ENCODE results near the gene ARHGEF25. TPM values are rescaled to one million over a fixed set of nuclear protein-coding genes. Genes with fewer than 3 reads are reported as not detected.

Gene ARHGEF25
- total RNA-seq, 1 experiment from 2014 or later: 20.9 TPM

DNA sequence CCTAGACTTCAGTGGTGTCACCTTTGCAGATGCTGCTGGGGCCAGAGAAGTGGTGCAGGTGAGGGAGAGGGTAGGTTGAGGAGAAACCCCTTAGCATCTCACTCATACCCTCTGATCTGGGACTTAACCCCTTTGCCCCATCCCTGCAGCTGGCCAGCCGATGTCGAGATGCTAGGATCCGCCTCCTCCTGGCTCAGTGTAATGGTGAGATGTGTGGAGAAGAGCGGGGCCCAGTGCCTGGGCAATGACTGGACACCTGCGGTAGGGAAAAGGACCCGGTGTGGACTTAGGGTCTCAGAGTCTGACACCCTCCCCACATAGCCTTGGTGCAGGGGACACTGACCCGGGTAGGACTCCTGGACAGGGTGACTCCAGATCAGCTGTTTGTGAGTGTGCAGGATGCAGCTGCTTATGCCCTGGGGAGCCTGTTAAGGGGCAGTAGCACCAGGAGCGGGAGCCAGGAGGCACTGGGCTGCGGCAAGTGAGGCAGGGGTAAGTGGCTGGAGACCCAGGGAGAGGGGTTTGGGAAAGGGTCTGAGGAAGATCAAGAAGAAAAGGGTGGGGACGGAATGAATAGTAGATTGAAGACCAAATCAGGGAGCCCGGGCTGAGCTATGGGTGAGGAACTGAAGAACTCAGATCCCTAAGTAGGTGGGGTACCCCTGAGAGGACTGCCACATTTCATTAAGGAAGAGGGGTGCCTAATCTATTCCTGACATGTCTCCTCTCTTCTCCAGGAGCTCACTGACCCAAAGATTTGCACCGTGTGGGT, 14.2 kb downstream of the ARHGEF25 start:
- H3K4me3 ChIP-seq (ENCODE audit: low read depth, low read length, poor library complexity, severe bottlenecking): no peak overlapping the region
- TF ChIP-seq EZH2 (IDR thresholded peaks at IDR 0.05; ENCODE audit: borderline replicate concordance, low read depth, low read length, poor library complexity, severe bottlenecking): no peak
- TF ChIP-seq, protein P1, sequence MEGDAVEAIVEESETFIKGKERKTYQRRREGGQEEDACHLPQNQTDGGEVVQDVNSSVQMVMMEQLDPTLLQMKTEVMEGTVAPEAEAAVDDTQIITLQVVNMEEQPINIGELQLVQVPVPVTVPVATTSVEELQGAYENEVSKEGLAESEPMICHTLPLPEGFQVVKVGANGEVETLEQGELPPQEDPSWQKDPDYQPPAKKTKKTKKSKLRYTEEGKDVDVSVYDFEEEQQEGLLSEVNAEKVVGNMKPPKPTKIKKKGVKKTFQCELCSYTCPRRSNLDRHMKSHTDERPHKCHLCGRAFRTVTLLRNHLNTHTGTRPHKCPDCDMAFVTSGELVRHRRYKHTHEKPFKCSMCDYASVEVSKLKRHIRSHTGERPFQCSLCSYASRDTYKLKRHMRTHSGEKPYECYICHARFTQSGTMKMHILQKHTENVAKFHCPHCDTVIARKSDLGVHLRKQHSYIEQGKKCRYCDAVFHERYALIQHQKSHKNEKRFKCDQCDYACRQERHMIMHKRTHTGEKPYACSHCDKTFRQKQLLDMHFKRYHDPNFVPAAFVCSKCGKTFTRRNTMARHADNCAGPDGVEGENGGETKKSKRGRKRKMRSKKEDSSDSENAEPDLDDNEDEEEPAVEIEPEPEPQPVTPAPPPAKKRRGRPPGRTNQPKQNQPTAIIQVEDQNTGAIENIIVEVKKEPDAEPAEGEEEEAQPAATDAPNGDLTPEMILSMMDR (conservative IDR thresholded peaks at IDR 0.05; ENCODE audit: low read depth, low read length): no peak
- H3K36me3 ChIP-seq (ENCODE audit: insufficient read depth, low read length, poor library complexity, severe bottlenecking): peaks cover 21% of the 10 kb centered on the region
- ChIA-PET CTCF (interaction anchor here (0.6 kb wide), 1 partner anchor 382 kb away, joined by 3 read pairs; no protein-coding TSS in a partner anchor), POLR2A (ENCODE audit: low non-redundant PET) (no interaction called here)
- no peaks in the 10 kb centered on the region for H3K9me3 ChIP-seq (ENCODE audit: low read depth, low read length, poor library complexity, severe bottlenecking)
- intact Hi-C loops (cut with micrococcal nuclease; ENCODE audit: unreplicated experiment): no loop called here
- H3K27me3 ChIP-seq (replicated peaks; ENCODE audit: insufficient read depth, low read depth, low read length, poor library complexity): peaks cover 11% of the 10 kb centered on the region
- no TSS peak for BruUV-seq (replicated peaks)
- no peak for DNase-seq (ENCODE audit: low spot score)
- H3K27ac ChIP-seq (ENCODE audit: low read depth, low read length, poor library complexity, severe bottlenecking): no peak overlapping the region
- H3K4me1 ChIP-seq (ENCODE audit: insufficient read depth, low read length, poor library complexity, severe bottlenecking): peaks cover 7% of the 10 kb centered on the region

DNA sequence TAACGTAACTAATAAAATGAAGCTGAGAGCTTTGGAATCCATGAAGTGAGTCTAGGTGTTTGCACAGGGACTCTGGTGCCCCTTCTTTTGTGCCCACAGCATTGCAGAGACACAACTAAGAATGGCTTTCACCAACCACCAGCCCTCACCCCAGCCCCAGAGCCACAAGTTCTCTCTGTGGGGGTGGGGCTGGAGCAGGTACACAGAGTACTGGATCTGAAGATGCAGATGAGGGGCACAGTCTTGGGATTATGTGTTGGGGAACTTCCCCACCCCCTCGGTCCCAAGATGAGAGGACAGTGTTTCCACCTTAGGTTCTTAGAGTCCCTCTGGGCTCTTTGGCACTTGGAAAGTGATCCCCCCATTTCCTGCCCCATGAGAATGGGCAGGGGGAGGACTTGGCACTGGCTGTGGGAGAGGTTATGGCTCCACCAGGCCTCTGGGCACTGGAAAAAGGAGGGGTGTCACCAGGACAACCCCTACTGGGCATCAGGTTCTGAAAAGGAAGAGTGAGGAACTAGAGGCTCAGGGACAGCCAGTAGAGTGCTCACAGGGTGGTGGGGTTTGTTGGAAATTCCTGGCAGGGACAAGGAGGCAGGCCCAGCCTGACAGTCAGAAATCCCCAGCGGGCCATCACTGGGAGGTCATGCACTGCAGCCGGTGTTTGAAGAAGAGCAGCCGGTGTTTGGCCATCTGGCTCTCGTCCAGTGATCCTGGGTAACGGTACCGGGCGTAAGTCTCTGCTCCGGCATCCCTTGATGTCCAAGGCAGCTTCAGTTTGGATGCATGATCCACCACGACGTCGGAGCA, 15.1 kb downstream of the ARHGEF25 start:
- H3K27me3 ChIP-seq (replicated peaks; ENCODE audit: insufficient read depth, low read depth, low read length, poor library complexity): peaks cover 2% of the 10 kb centered on the region
- ChIA-PET POLR2A (ENCODE audit: low non-redundant PET) (no interaction called here), CTCF (interaction anchor here (0.6 kb wide), 1 partner anchor 383 kb away, joined by 3 read pairs; no protein-coding TSS in a partner anchor)
- peaks cover 5% of the 10 kb centered on the region for H3K4me1 ChIP-seq (ENCODE audit: insufficient read depth, low read length, poor library complexity, severe bottlenecking)
- DNase-seq (ENCODE audit: low spot score): no peak
- no peaks in the 10 kb centered on the region for H3K9me3 ChIP-seq (ENCODE audit: low read depth, low read length, poor library complexity, severe bottlenecking)
- H3K27ac ChIP-seq (ENCODE audit: low read depth, low read length, poor library complexity, severe bottlenecking): no peak overlapping the region
- no peak overlapping the region for H3K4me3 ChIP-seq (ENCODE audit: low read depth, low read length, poor library complexity, severe bottlenecking)
- intact Hi-C loops (cut with micrococcal nuclease; ENCODE audit: unreplicated experiment): no loop called here
- peaks cover 21% of the 10 kb centered on the region for H3K36me3 ChIP-seq (ENCODE audit: insufficient read depth, low read length, poor library complexity, severe bottlenecking)
- TF ChIP-seq EZH2 (IDR thresholded peaks at IDR 0.05; ENCODE audit: borderline replicate concordance, low read depth, low read length, poor library complexity, severe bottlenecking): no peak
- TF ChIP-seq, protein P1 (conservative IDR thresholded peaks at IDR 0.05; ENCODE audit: low read depth, low read length): no peak
- BruUV-seq (replicated peaks): no TSS peak

DNA sequence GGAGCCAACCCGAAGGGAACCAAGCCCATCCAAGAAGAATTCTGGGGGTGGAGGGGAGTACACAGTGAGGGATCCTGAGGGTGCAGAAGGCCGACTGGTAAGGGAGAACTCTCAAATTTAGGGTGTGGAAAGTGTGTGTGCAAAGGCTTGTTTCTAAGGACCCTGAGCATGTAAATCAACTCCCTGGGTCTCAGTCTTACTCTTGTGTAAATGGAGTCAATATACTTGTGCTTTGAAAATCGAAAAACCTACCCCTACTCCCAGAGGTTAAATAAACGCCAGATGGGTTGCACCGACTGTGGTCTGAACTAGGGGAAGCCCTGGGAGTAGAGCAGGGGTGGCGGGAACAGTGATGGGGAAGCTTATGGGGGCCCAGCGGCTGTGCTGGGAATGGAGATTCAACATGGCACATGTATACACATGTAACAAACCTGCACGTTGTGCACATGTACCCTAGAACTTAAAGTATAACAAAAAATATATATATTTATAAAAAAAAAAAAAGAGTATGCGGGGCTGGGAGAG, 15.7 kb downstream of the ARHGEF25 start:
- ChIA-PET CTCF (no interaction called here), POLR2A (ENCODE audit: low non-redundant PET) (no interaction called here)
- H3K9me3 ChIP-seq (ENCODE audit: low read depth, low read length, poor library complexity, severe bottlenecking): no peaks in the 10 kb centered on the region
- H3K27ac ChIP-seq (ENCODE audit: low read depth, low read length, poor library complexity, severe bottlenecking): no peak overlapping the region
- intact Hi-C loops (cut with micrococcal nuclease; ENCODE audit: unreplicated experiment): no loop called here
- no peak overlapping the region for H3K4me3 ChIP-seq (ENCODE audit: low read depth, low read length, poor library complexity, severe bottlenecking)
- H3K27me3 ChIP-seq (replicated peaks; ENCODE audit: insufficient read depth, low read depth, low read length, poor library complexity): no peaks in the 10 kb centered on the region
- TF ChIP-seq EZH2 (IDR thresholded peaks at IDR 0.05; ENCODE audit: borderline replicate concordance, low read depth, low read length, poor library complexity, severe bottlenecking): no peak
- TF ChIP-seq, protein P1 (conservative IDR thresholded peaks at IDR 0.05; ENCODE audit: low read depth, low read length): no peak
- peaks cover 4% of the 10 kb centered on the region for H3K4me1 ChIP-seq (ENCODE audit: insufficient read depth, low read length, poor library complexity, severe bottlenecking)
- BruUV-seq (replicated peaks): no TSS peak
- DNase-seq (ENCODE audit: low spot score): no peak
- H3K36me3 ChIP-seq (ENCODE audit: insufficient read depth, low read length, poor library complexity, severe bottlenecking): peaks cover 21% of the 10 kb centered on the region
